Measurements from ENCODE around the gene CXorf66.

DNA sequence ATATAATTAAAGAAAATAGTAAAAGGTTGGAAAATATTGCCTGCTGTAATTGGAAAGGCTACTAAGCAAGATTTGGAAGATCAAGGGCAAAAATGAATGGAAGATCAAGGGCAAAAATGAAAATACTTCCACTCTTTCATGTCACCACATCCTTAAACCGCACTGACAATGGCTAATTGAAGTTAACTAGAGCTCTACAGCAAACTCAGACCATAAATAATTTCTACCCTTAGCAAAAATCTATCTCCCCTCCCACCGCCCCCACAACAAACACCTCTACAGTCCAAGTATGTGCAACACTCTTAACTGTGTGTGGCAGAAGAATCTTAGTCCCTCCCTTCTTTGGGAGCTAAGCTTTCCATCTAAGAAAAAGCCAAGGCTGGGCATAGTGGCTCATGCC is 59.6 kb downstream of the CXorf66 start:
- TF ChIP-seq CTCF (IDR thresholded peaks at IDR 0.05; ENCODE audit: low read depth, low read length) (no peak), EZH2phosphoT487 (IDR thresholded peaks at IDR 0.05; ENCODE audit: low read depth) (no peak)
